Measurements from ENCODE around the gene CDC20B. TPM values are rescaled to one million over a fixed set of nuclear protein-coding genes. Genes with fewer than 3 reads are reported as not detected.

Gene CDC20B
- total and polyA plus RNA-seq, 4 experiments from 2014 or later, result not detected

- ChIA-PET CTCF (ENCODE audit: partially characterized antibody) (no interaction called here), POLR2A (ENCODE audit: partially characterized antibody) (interaction anchor here (1.0 kb wide), 1 partner anchor 21 kb away, joined by 3 read pairs; no protein-coding TSS in a partner anchor)
- H3K27me3 ChIP-seq (ENCODE audit: insufficient read depth, low read length), result no peaks in the 10 kb centered on the region
- intact Hi-C loops (cut with micrococcal nuclease), result no loop called here
- Mint-ChIP-seq H3K9me3 (no peaks in the 10 kb centered on the region), H3K27me3 (peaks cover 8 to 10% of the 10 kb centered on the region in 2 donors), H3K36me3 (no peaks in the 10 kb centered on the region), H3K27ac (no peak overlapping the region), H3K4me3 (no peak overlapping the region), H3K4me1 (peaks cover 0 to 2% (median 0%) of the 10 kb centered on the region in 4 donors)
- no peak overlapping the region for H3K4me3 ChIP-seq (ENCODE audit: low read length in 2 of 2)
- no peaks in the 10 kb centered on the region for H3K9me3 ChIP-seq (ENCODE audit: control insufficient read depth in 1 of 2, low read length in 2 of 2)
- no peak overlapping the region for H3K27ac ChIP-seq (ENCODE audit: low read depth, low read length)
- H3K36me3 ChIP-seq (ENCODE audit: insufficient read depth, low read length), result no peaks in the 10 kb centered on the region
- no peaks in the 10 kb centered on the region for H3K4me1 ChIP-seq (ENCODE audit: insufficient read depth, low read length)
- no peak for DNase-seq
Measured at GRCh38 chr5:55211184-55211874, 38.4 kb upstream of the CDC20B start.

- peaks cover 17 to 27% of the 10 kb centered on the region in 2 donors for H3K27me3 Mint-ChIP-seq
Measured at GRCh38 chr5:55205001-55205400, 32.0 kb upstream of the CDC20B start.

GRCh38 chr5:55191165-55191564, 18.2 kb upstream of the CDC20B start:
- Histone ChIP-seq H3K27ac (ENCODE audit: low read depth, low read length) (no peak overlapping the region), H3K9me3 (ENCODE audit: control insufficient read depth in 1 of 2, low read length in 2 of 2) (no peaks in the 10 kb centered on the region), H3K36me3 (ENCODE audit: insufficient read depth, low read length) (no peaks in the 10 kb centered on the region), H3K4me3 (ENCODE audit: low read length in 2 of 2) (no peak overlapping the region), H3K27me3 (ENCODE audit: insufficient read depth, low read length) (peaks cover 8% of the 10 kb centered on the region), H3K4me1 (ENCODE audit: insufficient read depth, low read length) (no peaks in the 10 kb centered on the region)
- H3K9me3 Mint-ChIP-seq, result no peaks in the 10 kb centered on the region
- H3K27me3 Mint-ChIP-seq, result peaks cover 38 to 48% of the 10 kb centered on the region in 2 donors
- H3K36me3 Mint-ChIP-seq, result no peaks in the 10 kb centered on the region
- ChIA-PET CTCF (ENCODE audit: partially characterized antibody) (interaction anchor here (0.7 kb wide), 1 partner anchor 14 kb away, joined by 3 read pairs; no protein-coding TSS in a partner anchor), POLR2A (ENCODE audit: partially characterized antibody) (no interaction called here)
- no peak overlapping the region for H3K4me3 Mint-ChIP-seq
- intact Hi-C loops (cut with micrococcal nuclease), result no loop called here
- no peak overlapping the region for H3K27ac Mint-ChIP-seq
- no peak for DNase-seq
- no peaks in the 10 kb centered on the region for H3K4me1 Mint-ChIP-seq

More at GRCh38 chr5:55205001-55205400, 32.0 kb upstream of the CDC20B start:
- Mint-ChIP-seq H3K27ac (no peak overlapping the region), H3K4me3 (no peak overlapping the region), H3K36me3 (no peaks in the 10 kb centered on the region), H3K9me3 (peaks cover 0 to 7% (median under 1%) of the 10 kb centered on the region in 8 donors), H3K4me1 (peaks cover 0 to 2% (median 0%) of the 10 kb centered on the region in 4 donors)
- H3K27me3 ChIP-seq (ENCODE audit: insufficient read depth, low read length), result peaks cover 1% of the 10 kb centered on the region
- ChIA-PET POLR2A (ENCODE audit: partially characterized antibody) (no interaction called here), CTCF (ENCODE audit: partially characterized antibody) (no interaction called here)
- no peaks in the 10 kb centered on the region for H3K36me3 ChIP-seq (ENCODE audit: insufficient read depth, low read length)
- no peak overlapping the region for H3K27ac ChIP-seq (ENCODE audit: low read depth, low read length)
- H3K9me3 ChIP-seq (ENCODE audit: control insufficient read depth in 1 of 2, low read length in 2 of 2), result no peaks in the 10 kb centered on the region
- no peak for DNase-seq
- H3K4me3 ChIP-seq (ENCODE audit: low read length in 2 of 2), result no peak overlapping the region
- H3K4me1 ChIP-seq (ENCODE audit: insufficient read depth, low read length), result no peaks in the 10 kb centered on the region
- intact Hi-C loops (cut with micrococcal nuclease), result no loop called here

- H3K27ac ChIP-seq (ENCODE audit: low read depth, low read length), result no peak overlapping the region
- Mint-ChIP-seq H3K36me3 (no peaks in the 10 kb centered on the region), H3K4me1 (no peaks in the 10 kb centered on the region), H3K4me3 (no peak overlapping the region), H3K27ac (no peak overlapping the region), H3K9me3 (no peaks in the 10 kb centered on the region), H3K27me3 (peaks cover 44 to 53% of the 10 kb centered on the region in 2 donors)
- ChIA-PET CTCF (ENCODE audit: partially characterized antibody) (no interaction called here), POLR2A (ENCODE audit: partially characterized antibody) (no interaction called here)
- intact Hi-C loops (cut with micrococcal nuclease), result no loop called here
- peaks cover 8% of the 10 kb centered on the region for H3K27me3 ChIP-seq (ENCODE audit: insufficient read depth, low read length)
- no peaks in the 10 kb centered on the region for H3K4me1 ChIP-seq (ENCODE audit: insufficient read depth, low read length)
- no peaks in the 10 kb centered on the region for H3K36me3 ChIP-seq (ENCODE audit: insufficient read depth, low read length)
- no peak for DNase-seq
- no peak overlapping the region for H3K4me3 ChIP-seq (ENCODE audit: low read length in 2 of 2)
- H3K9me3 ChIP-seq (ENCODE audit: control insufficient read depth in 1 of 2, low read length in 2 of 2), result no peaks in the 10 kb centered on the region
Measured at GRCh38 chr5:55188656-55189540, 15.9 kb upstream of the CDC20B start.

GRCh38 chr5:55187370-55187769, 14.4 kb upstream of the CDC20B start:
- Mint-ChIP-seq H3K27me3 (peaks cover 38 to 44% of the 10 kb centered on the region in 2 donors), H3K36me3 (no peaks in the 10 kb centered on the region), H3K27ac (no peak overlapping the region), H3K4me1 (no peaks in the 10 kb centered on the region), H3K4me3 (no peak overlapping the region), H3K9me3 (peaks cover 0 to 6% (median 2%) of the 10 kb centered on the region in 8 donors)
- CTCF ChIA-PET (ENCODE audit: partially characterized antibody), result interaction anchor here (1.4 to 1.6 kb wide), 2 partner anchors 8 to 51 kb away, joined by 3 to 5 read pairs; no protein-coding TSS in a partner anchor
- H3K9me3 ChIP-seq (ENCODE audit: control insufficient read depth in 1 of 2, low read length in 2 of 2), result no peaks in the 10 kb centered on the region
- DNase-seq, result no peak
- H3K36me3 ChIP-seq (ENCODE audit: insufficient read depth, low read length), result no peaks in the 10 kb centered on the region
- peaks cover 5% of the 10 kb centered on the region for H3K27me3 ChIP-seq (ENCODE audit: insufficient read depth, low read length)
- H3K4me3 ChIP-seq (ENCODE audit: low read length in 2 of 2), result no peak overlapping the region
- intact Hi-C loops (cut with micrococcal nuclease), result no loop called here
- no peak overlapping the region for H3K27ac ChIP-seq (ENCODE audit: low read depth, low read length)
- POLR2A ChIA-PET (ENCODE audit: partially characterized antibody), result no interaction called here
- no peaks in the 10 kb centered on the region for H3K4me1 ChIP-seq (ENCODE audit: insufficient read depth, low read length)

GRCh38 chr5:55180016-55180415, 7.0 kb upstream of the CDC20B start:
- intact Hi-C loops (cut with micrococcal nuclease), result no loop called here
- Histone ChIP-seq H3K27me3 (ENCODE audit: insufficient read depth, low read length) (peaks cover 24% of the 10 kb centered on the region), H3K36me3 (ENCODE audit: insufficient read depth, low read length) (no peaks in the 10 kb centered on the region), H3K4me3 (ENCODE audit: low read length in 2 of 2) (no peak overlapping the region), H3K4me1 (ENCODE audit: insufficient read depth, low read length) (peaks cover 17% of the 10 kb centered on the region), H3K27ac (ENCODE audit: low read depth, low read length) (no peak overlapping the region), H3K9me3 (ENCODE audit: control insufficient read depth in 1 of 2, low read length in 2 of 2) (no peaks in the 10 kb centered on the region)
- Mint-ChIP-seq H3K36me3 (no peaks in the 10 kb centered on the region), H3K27me3 (peaks cover 49 to 54% of the 10 kb centered on the region in 2 donors), H3K4me1 (peaks cover 7 to 23% (median 14%) of the 10 kb centered on the region in 4 donors), H3K9me3 (peaks cover 0 to 6% (median 3%) of the 10 kb centered on the region in 8 donors), H3K4me3 (no peak overlapping the region), H3K27ac (no peak overlapping the region)
- DNase-seq, result no peak
- CTCF ChIA-PET (ENCODE audit: partially characterized antibody), result interaction anchor here (1.2 to 1.3 kb wide), 2 partner anchors 8 to 274 kb away, joined by 4 to 5 read pairs; no protein-coding TSS in a partner anchor
- POLR2A ChIA-PET (ENCODE audit: partially characterized antibody), result no interaction called here

GRCh38 chr5:55177078-55177477, 4.1 kb upstream of the CDC20B start:
- Mint-ChIP-seq H3K4me3 (peak overlapping the region in 3 of 8 donors; percentile 39 to 51 (median 40)), H3K27ac (no peak overlapping the region), H3K9me3 (peaks cover 0 to 3% (median 0%) of the 10 kb centered on the region in 8 donors), H3K36me3 (no peaks in the 10 kb centered on the region), H3K27me3 (peaks cover 56 to 70% of the 10 kb centered on the region in 2 donors), H3K4me1 (peaks cover 19 to 46% (median 28%) of the 10 kb centered on the region in 4 donors)
- CTCF ChIA-PET (ENCODE audit: partially characterized antibody), result interaction anchor here (1.1 to 2.3 kb wide), 3 partner anchors 14 to 661 kb away, joined by 3 to 5 read pairs (median 4); no protein-coding TSS in a partner anchor
- H3K27ac ChIP-seq (ENCODE audit: low read depth, low read length), result no peak overlapping the region
- H3K36me3 ChIP-seq (ENCODE audit: insufficient read depth, low read length), result no peaks in the 10 kb centered on the region
- H3K9me3 ChIP-seq (ENCODE audit: control insufficient read depth in 1 of 2, low read length in 2 of 2), result no peaks in the 10 kb centered on the region
- DNase-seq, result no peak
- H3K4me3 ChIP-seq (ENCODE audit: low read length in 2 of 2), result no peak overlapping the region
- POLR2A ChIA-PET (ENCODE audit: partially characterized antibody), result interaction anchor here (0.8 to 1.7 kb wide), 2 partner anchors 9 to 56 kb away, joined by 3 read pairs; no protein-coding TSS in a partner anchor
- intact Hi-C loops (cut with micrococcal nuclease), result loop anchor here (10.0 kb wide), 1 partner anchor 128 kb away; the partner anchor contains the start of genes DHX29 and MTREX
- H3K4me1 ChIP-seq (ENCODE audit: insufficient read depth, low read length), result peaks cover 34% of the 10 kb centered on the region
- H3K27me3 ChIP-seq (ENCODE audit: insufficient read depth, low read length), result peaks cover 40% of the 10 kb centered on the region
